ENCODE data around the gene ATXN7L1. TPM values are rescaled to one million over a fixed set of nuclear protein-coding genes. Genes with fewer than 3 reads are reported as not detected.

The ATXN7L1 gene
- total RNA-seq, 4 donors from 2014 or later, result 4.6 to 12.5 (median 10.1) TPM

DNA sequence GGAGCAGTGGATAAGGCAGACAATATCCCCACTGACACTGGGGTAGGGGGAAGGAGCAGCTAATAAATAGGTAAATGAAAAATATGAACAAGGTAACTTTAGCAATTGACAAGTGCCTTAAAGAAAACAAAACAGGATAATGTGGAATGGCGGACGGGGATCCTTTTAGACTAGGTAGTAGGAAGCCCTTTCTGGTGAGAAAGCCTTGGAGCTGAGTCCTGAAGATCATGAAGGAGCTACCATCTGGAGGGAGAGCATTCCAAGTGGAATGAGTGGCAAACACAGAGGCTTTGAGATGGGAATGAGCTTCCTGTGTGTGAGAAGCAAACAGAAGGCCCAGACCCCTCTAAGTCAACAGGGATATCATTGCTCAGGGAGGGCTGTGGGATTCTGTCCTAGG lies 16.0 kb upstream of the ATXN7L1 start:
- no peak for DNase-seq (ENCODE audit: extremely low spot score)
- intact Hi-C loops (cut with DNase I), result no loop called here
- no peak overlapping the region for H3K4me3 ChIP-seq
- TF ChIP-seq POLR2AphosphoS5 (IDR thresholded peaks at IDR 0.05) (no peak), CTCF (IDR thresholded peaks at IDR 0.05) (no peak), POLR2A (IDR thresholded peaks at IDR 0.05; ENCODE audit: low read depth) (no peak), EP300 (IDR thresholded peaks at IDR 0.05) (no peak)
- no peaks in the 10 kb centered on the region for H3K27me3 ChIP-seq
- WGBS, result 97% methylated on average over 2 of the region's 2 CpGs
- H3K27ac ChIP-seq (replicated peaks in 1 of 4), result no peak overlapping the region
- H3K4me1 ChIP-seq, result peaks cover 0 to 3% (median 0%) of the 10 kb centered on the region in 4 donors
- H3K36me3 ChIP-seq, result no peaks in the 10 kb centered on the region
- H3K9me3 ChIP-seq, result no peaks in the 10 kb centered on the region

DNA sequence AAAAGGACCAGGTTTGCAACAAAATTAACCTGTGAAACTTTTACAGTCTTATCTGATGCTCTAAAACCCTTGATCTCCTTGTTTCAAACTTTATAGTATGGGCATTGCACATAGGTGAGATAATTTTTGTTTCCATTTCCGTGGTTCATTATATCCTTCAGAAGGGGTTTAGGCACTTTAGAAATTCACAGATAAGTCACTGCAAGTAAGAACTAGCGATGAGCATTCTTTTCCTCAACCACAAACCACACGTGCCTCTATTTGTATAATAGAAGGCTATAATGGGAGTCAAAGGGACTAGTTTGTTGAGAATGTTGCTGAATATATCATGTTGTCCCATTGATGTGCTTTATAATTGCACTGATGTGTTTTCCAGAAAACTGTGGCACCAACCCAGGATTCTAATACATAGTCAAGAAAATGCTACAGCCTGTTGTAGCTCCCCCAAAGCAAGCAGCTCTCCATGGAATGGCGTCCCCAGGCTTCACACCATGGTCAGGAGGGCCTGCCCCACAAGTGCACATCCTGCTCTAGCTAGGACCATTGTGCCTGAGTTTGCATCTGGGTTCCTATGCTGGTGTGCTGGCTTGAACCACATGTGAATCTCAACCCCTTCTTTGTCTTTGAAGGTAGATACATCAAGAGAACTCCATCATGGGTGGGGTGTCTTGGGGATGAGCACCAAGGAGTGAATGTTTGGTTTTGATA lies 14.0 kb upstream of the ATXN7L1 start:
- Histone ChIP-seq H3K36me3 (no peaks in the 10 kb centered on the region), H3K4me3 (no peak overlapping the region), H3K27me3 (no peaks in the 10 kb centered on the region), H3K27ac (replicated peaks in 1 of 4) (no peak overlapping the region), H3K9me3 (no peaks in the 10 kb centered on the region), H3K4me1 (peaks cover 0 to 5% (median 4%) of the 10 kb centered on the region in 4 donors)
- DNase-seq (ENCODE audit: extremely low spot score), result no peak
- TF ChIP-seq CTCF (IDR thresholded peaks at IDR 0.05), result no peak
- TF ChIP-seq EP300 (IDR thresholded peaks at IDR 0.05), result no peak
- TF ChIP-seq POLR2AphosphoS5 (IDR thresholded peaks at IDR 0.05), result no peak
- TF ChIP-seq POLR2A (IDR thresholded peaks at IDR 0.05; ENCODE audit: low read depth), result no peak
- intact Hi-C loops (cut with DNase I), result no loop called here
- WGBS, result 89% methylated on average over 3 of the region's 4 CpGs

- Histone ChIP-seq H3K27me3 (no peaks in the 10 kb centered on the region), H3K9me3 (no peaks in the 10 kb centered on the region), H3K27ac (replicated peaks in 1 of 4) (no peak overlapping the region), H3K4me1 (peaks cover 0 to 13% (median 9%) of the 10 kb centered on the region in 4 donors), H3K36me3 (no peaks in the 10 kb centered on the region), H3K4me3 (no peak overlapping the region)
- no peak for DNase-seq (ENCODE audit: extremely low spot score)
- no peak for TF ChIP-seq CTCF (IDR thresholded peaks at IDR 0.05)
- no peak for TF ChIP-seq POLR2AphosphoS5 (IDR thresholded peaks at IDR 0.05)
- no peak for TF ChIP-seq EP300 (IDR thresholded peaks at IDR 0.05)
- TF ChIP-seq POLR2A (IDR thresholded peaks at IDR 0.05; ENCODE audit: low read depth), result no peak
- 50% methylated on average over 6 of the region's 6 CpGs for WGBS
- intact Hi-C loops (cut with DNase I), result no loop called here
Observed at GRCh38 chr7:105887569-105888189, 11.3 kb upstream of the ATXN7L1 start.

- Histone ChIP-seq H3K36me3 (no peaks in the 10 kb centered on the region), H3K9me3 (no peaks in the 10 kb centered on the region), H3K27me3 (no peaks in the 10 kb centered on the region), H3K4me3 (no peak overlapping the region), H3K27ac (replicated peaks in 1 of 4) (no peak overlapping the region), H3K4me1 (peaks cover 0 to 13% (median 9%) of the 10 kb centered on the region in 4 donors)
- intact Hi-C loops (cut with DNase I), result no loop called here
- 84% methylated on average over 2 of the region's 2 CpGs for WGBS
- TF ChIP-seq POLR2AphosphoS5 (IDR thresholded peaks at IDR 0.05), result no peak
- TF ChIP-seq POLR2A (IDR thresholded peaks at IDR 0.05; ENCODE audit: low read depth), result no peak
- TF ChIP-seq EP300 (IDR thresholded peaks at IDR 0.05), result no peak
- TF ChIP-seq CTCF (IDR thresholded peaks at IDR 0.05), result no peak
- DNase-seq (ENCODE audit: extremely low spot score), result no peak
Observed at GRCh38 chr7:105886776-105887175, 10.4 kb upstream of the ATXN7L1 start.

Data from esophagus muscularis mucosa (tissue), 4 donors.